ENCODE measurements around the gene ITIH3.
A peak's percentile ranks its signal among the peaks of the same experiment; 100 is the strongest.

Gene ITIH3, protein sequence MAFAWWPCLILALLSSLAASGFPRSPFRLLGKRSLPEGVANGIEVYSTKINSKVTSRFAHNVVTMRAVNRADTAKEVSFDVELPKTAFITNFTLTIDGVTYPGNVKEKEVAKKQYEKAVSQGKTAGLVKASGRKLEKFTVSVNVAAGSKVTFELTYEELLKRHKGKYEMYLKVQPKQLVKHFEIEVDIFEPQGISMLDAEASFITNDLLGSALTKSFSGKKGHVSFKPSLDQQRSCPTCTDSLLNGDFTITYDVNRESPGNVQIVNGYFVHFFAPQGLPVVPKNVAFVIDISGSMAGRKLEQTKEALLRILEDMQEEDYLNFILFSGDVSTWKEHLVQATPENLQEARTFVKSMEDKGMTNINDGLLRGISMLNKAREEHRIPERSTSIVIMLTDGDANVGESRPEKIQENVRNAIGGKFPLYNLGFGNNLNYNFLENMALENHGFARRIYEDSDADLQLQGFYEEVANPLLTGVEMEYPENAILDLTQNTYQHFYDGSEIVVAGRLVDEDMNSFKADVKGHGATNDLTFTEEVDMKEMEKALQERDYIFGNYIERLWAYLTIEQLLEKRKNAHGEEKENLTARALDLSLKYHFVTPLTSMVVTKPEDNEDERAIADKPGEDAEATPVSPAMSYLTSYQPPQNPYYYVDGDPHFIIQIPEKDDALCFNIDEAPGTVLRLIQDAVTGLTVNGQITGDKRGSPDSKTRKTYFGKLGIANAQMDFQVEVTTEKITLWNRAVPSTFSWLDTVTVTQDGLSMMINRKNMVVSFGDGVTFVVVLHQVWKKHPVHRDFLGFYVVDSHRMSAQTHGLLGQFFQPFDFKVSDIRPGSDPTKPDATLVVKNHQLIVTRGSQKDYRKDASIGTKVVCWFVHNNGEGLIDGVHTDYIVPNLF

GRCh38 chr3:52794612-52795099, at the start of gene ITIH3:
ITIH3 (plus strand) TSS chr3:52794796; CDS start chr3:52794804, 8 bp downstream.
- no peaks in the 10 kb centered on the region for H3K9me3 Mint-ChIP-seq
- no peak within 1 kb of the TSS for H3K4me3 Mint-ChIP-seq
- peaks cover 38% of the 10 kb centered on the region for H3K27me3 Mint-ChIP-seq
- no peak within 1 kb of the TSS for H3K27ac Mint-ChIP-seq
- DNase-seq = no peak
- CTCF ChIA-PET = no interaction called here
- H3K36me3 Mint-ChIP-seq = no peaks in the 10 kb centered on the region
- H3K4me1 Mint-ChIP-seq = no peaks in the 10 kb centered on the region

GRCh38 chr3:52752045-52752660, 42.4 kb upstream of the ITIH3 start:
- H3K4me3 Mint-ChIP-seq = no peak overlapping the region
- no peak overlapping the region for H3K27ac Mint-ChIP-seq
- H3K36me3 Mint-ChIP-seq = peaks cover 31% of the 10 kb centered on the region
- no peak for DNase-seq
- no peaks in the 10 kb centered on the region for H3K9me3 Mint-ChIP-seq
- CTCF ChIA-PET = interaction anchor here (1.4 kb wide), 1 partner anchor 9 kb away, joined by 3 read pairs; no protein-coding TSS in a partner anchor
- no peaks in the 10 kb centered on the region for H3K27me3 Mint-ChIP-seq
- no peaks in the 10 kb centered on the region for H3K4me1 Mint-ChIP-seq

DNA sequence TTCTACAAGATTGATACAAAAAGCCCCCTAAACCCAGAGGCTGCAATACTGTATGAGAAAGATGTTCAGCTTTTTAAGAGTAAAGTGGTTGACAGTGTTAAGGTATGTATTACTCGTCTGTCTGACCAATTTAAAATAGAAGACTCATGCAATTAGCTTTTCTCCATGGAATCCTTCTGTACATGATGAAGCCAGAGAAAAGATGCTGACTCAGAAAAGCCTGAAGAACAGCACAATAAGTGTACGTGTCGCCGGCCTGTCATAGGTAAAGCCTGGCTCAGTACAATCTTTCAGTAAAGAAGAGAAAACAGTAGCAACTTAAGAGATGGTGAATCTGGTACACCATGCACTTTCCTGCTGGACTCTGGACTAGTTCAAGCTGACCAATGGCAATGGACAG, 40.2 kb upstream of the ITIH3 start:
- no peak overlapping the region for H3K4me3 Mint-ChIP-seq
- no peaks in the 10 kb centered on the region for H3K4me1 Mint-ChIP-seq
- no peaks in the 10 kb centered on the region for H3K9me3 Mint-ChIP-seq
- no peak for DNase-seq
- H3K27me3 Mint-ChIP-seq = no peaks in the 10 kb centered on the region
- peaks cover 34% of the 10 kb centered on the region for H3K36me3 Mint-ChIP-seq
- H3K27ac Mint-ChIP-seq = no peak overlapping the region
- CTCF ChIA-PET = no interaction called here

GRCh38 chr3:52756141-52756540, 38.5 kb upstream of the ITIH3 start:
- Mint-ChIP-seq H3K36me3 (peaks cover 40% of the 10 kb centered on the region), H3K9me3 (no peaks in the 10 kb centered on the region), H3K27me3 (no peaks in the 10 kb centered on the region), H3K4me3 (no peak overlapping the region), H3K27ac (no peak overlapping the region), H3K4me1 (no peaks in the 10 kb centered on the region)
- no peak for DNase-seq
- CTCF ChIA-PET = no interaction called here

DNA sequence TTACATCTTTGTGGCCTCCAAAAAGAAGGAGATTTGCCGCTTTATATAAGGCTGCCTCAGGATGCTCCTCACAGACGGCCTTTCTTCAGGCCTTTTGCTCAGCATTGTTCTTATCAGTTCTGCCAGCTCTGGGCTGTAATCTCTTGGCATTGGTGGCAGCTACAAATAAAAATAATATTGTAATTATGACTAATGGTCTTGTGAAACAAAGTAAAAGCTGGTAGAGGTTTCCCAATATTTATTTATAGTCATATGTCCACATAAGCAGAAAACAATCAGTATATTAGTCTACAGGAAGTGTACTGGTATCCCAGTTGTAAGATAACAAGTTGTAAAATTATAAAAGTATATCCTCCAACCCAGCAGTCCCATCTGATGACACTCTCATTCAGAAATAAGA, 31.1 kb upstream of the ITIH3 start:
- Mint-ChIP-seq H3K9me3 (no peaks in the 10 kb centered on the region), H3K4me1 (no peaks in the 10 kb centered on the region), H3K4me3 (no peak overlapping the region), H3K36me3 (peaks cover 50% of the 10 kb centered on the region), H3K27me3 (no peaks in the 10 kb centered on the region), H3K27ac (no peak overlapping the region)
- CTCF ChIA-PET = no interaction called here
- no peak for DNase-seq

DNA sequence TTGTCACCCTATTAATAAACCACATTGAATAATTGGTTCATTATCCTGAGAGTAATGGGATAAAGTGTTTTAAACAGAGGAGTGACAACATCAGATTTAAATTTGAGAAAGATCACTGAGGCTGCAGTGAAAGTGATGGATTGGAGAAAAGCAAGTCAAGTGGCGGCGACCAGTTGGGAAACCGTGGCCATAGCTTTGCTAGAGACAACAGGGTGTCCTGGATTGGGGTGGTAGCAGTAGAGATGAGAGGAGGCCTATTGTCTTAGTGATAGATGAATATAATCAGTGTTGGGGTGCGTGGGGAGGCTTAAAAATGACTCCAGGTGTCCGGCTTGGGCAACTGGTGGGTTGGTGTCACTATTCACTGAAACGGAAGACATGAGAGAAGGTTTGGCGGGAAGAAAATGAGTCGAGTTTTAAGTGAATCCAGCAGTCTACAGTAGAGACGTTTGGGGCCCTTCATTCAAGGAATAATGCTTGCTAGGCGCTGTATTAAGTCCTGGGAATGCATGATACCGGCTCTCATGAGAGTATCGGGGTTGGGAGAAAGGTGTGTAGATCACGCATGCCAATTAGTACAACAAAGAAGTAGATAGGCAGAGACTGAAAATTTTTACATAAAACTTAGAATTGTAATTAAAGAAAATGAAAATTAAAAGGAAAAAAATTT, 24.7 kb upstream of the ITIH3 start:
- H3K27me3 Mint-ChIP-seq = no peaks in the 10 kb centered on the region
- H3K27ac Mint-ChIP-seq = peak overlapping the region; percentile 46
- CTCF ChIA-PET = interaction anchor here (0.8 kb wide), 1 partner anchor 69 kb away, joined by 3 read pairs; no protein-coding TSS in a partner anchor
- H3K4me3 Mint-ChIP-seq = peak overlapping the region; percentile 88
- DNase-seq = no peak
- no peaks in the 10 kb centered on the region for H3K9me3 Mint-ChIP-seq
- H3K4me1 Mint-ChIP-seq = peaks cover 23% of the 10 kb centered on the region
- H3K36me3 Mint-ChIP-seq = peaks cover 16% of the 10 kb centered on the region

- no peaks in the 10 kb centered on the region for H3K9me3 Mint-ChIP-seq
- peaks cover 5% of the 10 kb centered on the region for H3K27me3 Mint-ChIP-seq
- H3K27ac Mint-ChIP-seq = peak within 1 kb of the TSS; percentile 86
- CTCF ChIA-PET = interaction anchor here (0.5 to 1.3 kb wide), 3 partner anchors 28 to 358 kb away, joined by 3 to 6 read pairs (median 3); no protein-coding TSS in a partner anchor
- peak within 1 kb of the TSS; percentile 88 for H3K4me3 Mint-ChIP-seq
- DNase-seq = peak; percentile 91
- peaks cover 23% of the 10 kb centered on the region for H3K4me1 Mint-ChIP-seq
- peaks cover 11% of the 10 kb centered on the region for H3K36me3 Mint-ChIP-seq
These were observed 23.9 kb upstream of the ITIH3 start, which contains the start of gene NEK4 for GRCh38 chr3:52770496-52771333. NEK4 (minus strand) TSS chr3:52770940; CDS start chr3:52770746, 194 bp downstream.

DNA sequence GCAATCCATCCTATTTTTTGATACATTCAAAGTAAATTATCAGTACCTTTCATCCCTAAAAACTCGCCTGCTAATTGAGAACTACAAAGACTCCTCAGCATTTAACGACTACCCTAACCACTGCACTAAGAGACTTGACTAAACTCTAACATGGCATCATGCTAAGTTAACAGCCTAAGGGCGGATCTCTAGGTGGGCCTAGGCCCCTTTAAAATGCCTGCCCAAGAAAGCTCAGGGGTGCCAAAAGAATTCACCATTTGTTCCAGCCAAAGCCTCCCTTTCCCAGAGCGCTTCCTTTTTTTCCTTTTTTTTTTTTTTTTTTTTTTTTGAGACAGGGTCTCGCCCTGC, 23.3 kb upstream of the ITIH3 start:
- CTCF ChIA-PET = interaction anchor here (1.3 kb wide), 2 partner anchors 28 to 37 kb away, joined by 3 to 6 read pairs; no protein-coding TSS in a partner anchor
- Mint-ChIP-seq H3K4me1 (peaks cover 23% of the 10 kb centered on the region), H3K27me3 (peaks cover 11% of the 10 kb centered on the region), H3K36me3 (peaks cover 8% of the 10 kb centered on the region), H3K9me3 (no peaks in the 10 kb centered on the region), H3K27ac (peak overlapping the region; percentile 86), H3K4me3 (peak overlapping the region; percentile 88)
- DNase-seq = no peak

GRCh38 chr3:52771702-52772101, 22.9 kb upstream of the ITIH3 start:
- Mint-ChIP-seq H3K4me3 (peak overlapping the region; percentile 88), H3K4me1 (peaks cover 23% of the 10 kb centered on the region), H3K9me3 (no peaks in the 10 kb centered on the region), H3K36me3 (peaks cover 8% of the 10 kb centered on the region), H3K27me3 (peaks cover 15% of the 10 kb centered on the region), H3K27ac (peak overlapping the region; percentile 37)
- DNase-seq = no peak
- CTCF ChIA-PET = interaction anchor here (1.3 kb wide), 2 partner anchors 27 to 37 kb away, joined by 3 to 6 read pairs; no protein-coding TSS in a partner anchor

DNA sequence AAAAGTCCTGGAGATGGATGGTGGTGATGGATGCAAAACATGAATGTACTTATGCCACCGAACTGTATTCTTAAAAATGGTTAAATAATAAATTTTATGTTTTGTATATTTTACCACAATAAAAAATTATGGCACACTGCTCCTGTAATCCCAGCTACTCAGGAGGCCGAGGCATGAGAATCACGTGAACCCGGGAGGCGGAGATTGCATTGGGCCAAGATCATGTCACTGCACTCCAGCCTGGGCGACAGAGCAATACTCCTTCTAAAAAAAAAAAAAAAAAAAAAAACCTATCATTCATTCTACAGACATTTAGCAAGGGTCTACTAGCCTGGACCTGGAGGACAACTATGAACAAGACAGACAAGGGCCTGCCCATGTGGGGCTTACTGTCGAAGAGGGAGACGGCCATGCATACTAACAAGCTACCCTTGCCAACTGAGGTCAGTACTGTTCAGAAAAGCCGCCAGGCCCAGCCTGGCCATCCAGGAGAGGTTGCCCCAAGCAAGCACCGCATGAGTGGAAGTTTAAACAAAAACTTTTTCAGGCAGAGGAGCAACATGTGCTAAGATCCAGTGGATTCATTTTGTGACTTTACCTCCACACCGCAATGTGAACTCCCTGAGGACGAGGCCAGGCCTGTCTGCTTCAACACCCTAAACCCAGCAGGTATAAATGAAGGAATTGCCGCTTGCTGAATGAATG, 21.1 kb upstream of the ITIH3 start:
- Mint-ChIP-seq H3K36me3 (peaks cover 4% of the 10 kb centered on the region), H3K4me1 (peaks cover 25% of the 10 kb centered on the region), H3K27ac (no peak overlapping the region), H3K27me3 (peaks cover 19% of the 10 kb centered on the region), H3K4me3 (no peak overlapping the region), H3K9me3 (no peaks in the 10 kb centered on the region)
- DNase-seq = no peak
- CTCF ChIA-PET = no interaction called here

DNA sequence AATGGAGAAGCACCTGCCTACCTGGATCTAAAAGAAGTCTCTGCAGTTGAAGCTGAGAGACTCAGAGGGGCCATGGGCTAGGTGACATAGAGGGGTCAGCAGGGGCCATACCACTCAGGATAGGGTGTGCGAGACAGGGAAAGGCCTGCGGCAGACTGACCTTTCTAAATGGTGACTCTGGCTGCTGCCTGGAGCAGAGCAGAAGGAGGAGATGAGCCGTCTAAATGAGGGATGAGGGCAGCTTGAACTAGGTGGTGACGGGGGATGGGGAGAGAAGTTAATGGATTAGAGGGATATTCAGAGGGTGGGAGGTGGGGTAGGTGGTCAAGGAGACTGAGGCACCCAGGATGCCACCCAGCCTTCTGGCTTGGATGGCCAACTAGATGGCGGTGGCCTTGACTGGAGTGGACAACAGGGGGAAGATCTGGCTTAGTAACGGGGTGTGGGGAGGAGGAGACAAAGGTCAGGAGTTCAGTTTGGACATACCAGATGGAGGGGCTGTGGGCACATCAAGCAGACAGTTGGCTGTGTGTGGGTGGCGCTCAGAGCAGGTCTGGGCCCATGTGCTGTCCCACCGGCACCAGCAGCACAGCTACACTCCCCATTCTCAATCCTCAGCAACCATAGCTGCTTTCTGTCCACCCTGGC, 20.4 kb upstream of the ITIH3 start:
- DNase-seq = no peak

More for the DNA sequence above, 20.4 kb upstream of the ITIH3 start:
- Mint-ChIP-seq H3K27me3 (peaks cover 26% of the 10 kb centered on the region), H3K9me3 (no peaks in the 10 kb centered on the region), H3K27ac (no peak overlapping the region), H3K4me3 (no peak overlapping the region), H3K36me3 (peaks cover 3% of the 10 kb centered on the region), H3K4me1 (peaks cover 24% of the 10 kb centered on the region)
- CTCF ChIA-PET = no interaction called here
